GM21717 (cell line): ENCODE data around the gene PJA2.

Source experiments
- ATAC-seq: cut with Tn5 transposase; IDR thresholded peaks from one replicate; pipeline ENCODE4 v1.9.1; 2021; ENCODE audit warnings: mild to moderate bottlenecking, moderate library complexity; ENCODE audit not compliant: unreplicated experiment

Gene PJA2

GRCh38 chr5:109350537-109351270 is 59.1 kb downstream of the PJA2 start:
- no peak for ATAC-seq

GRCh38 chr5:109349388-109349787 is 60.4 kb downstream of the PJA2 start:
- no peak for ATAC-seq

- ATAC-seq: no peak
Observed at GRCh38 chr5:109347252-109347888, 62.4 kb downstream of the PJA2 start.

- no peak for ATAC-seq
Observed at GRCh38 chr5:109345699-109346098, 64.1 kb downstream of the PJA2 start.

GRCh38 chr5:109340351-109340750 is 69.4 kb downstream of the PJA2 start:
- ATAC-seq: no peak

GRCh38 chr5:109335114-109335513 is 74.7 kb downstream of the PJA2 start:
- ATAC-seq: no peak

- ATAC-seq: no peak
Observed at GRCh38 chr5:109334056-109334455, 75.7 kb downstream of the PJA2 start.

- ATAC-seq: no peak
Observed at GRCh38 chr5:109329333-109330237, 80.2 kb downstream of the PJA2 start.

GRCh38 chr5:109328626-109329025 is 81.1 kb downstream of the PJA2 start:
- ATAC-seq: no peak

- ATAC-seq: no peak
Observed at GRCh38 chr5:109327570-109327969, 82.2 kb downstream of the PJA2 start.

- ATAC-seq: no peak
Observed at GRCh38 chr5:109326919-109327318, 82.9 kb downstream of the PJA2 start.

GRCh38 chr5:109325456-109325855 is 84.3 kb downstream of the PJA2 start:
- ATAC-seq: no peak

GRCh38 chr5:109324931-109325330 is 84.8 kb downstream of the PJA2 start:
- ATAC-seq: no peak

GRCh38 chr5:109324351-109324750 is 85.4 kb downstream of the PJA2 start:
- no peak for ATAC-seq

- no peak for ATAC-seq
Observed at GRCh38 chr5:109322694-109323093, 87.1 kb downstream of the PJA2 start.

- ATAC-seq: no peak
Observed at GRCh38 chr5:109319351-109319750, 90.4 kb downstream of the PJA2 start.

- no peak for ATAC-seq
Observed at GRCh38 chr5:109318455-109319108, 91.2 kb downstream of the PJA2 start.

- ATAC-seq: no peak
Observed at GRCh38 chr5:109316634-109317033, 93.1 kb downstream of the PJA2 start.

GRCh38 chr5:109315245-109315644 is 94.5 kb downstream of the PJA2 start:
- ATAC-seq: no peak

- no peak for ATAC-seq
Observed at GRCh38 chr5:109313127-109313526, 96.6 kb downstream of the PJA2 start.

- ATAC-seq: no peak
Observed at GRCh38 chr5:109312695-109313094, 97.1 kb downstream of the PJA2 start.
